SK-N-SH treated with all-trans-retinoic acid at 6 μM for 48 hours (cell line): ENCODE results near the gene CUL2.

Source experiments
- ATAC-seq: fragments of 200-7000 bp; cut with Tn5 transposase; 3 replicates; pipeline ENCODE4 v1.9.1; 2020; ENCODE audit warnings: mild to moderate bottlenecking, moderate library complexity
- ARNTL ChIP-seq: fragments of 450-650 bp; formaldehyde crosslinking; IDR thresholded peaks from 2 replicates; pipeline ENCODE4 v1.5.0; 2020; ENCODE audit warnings: low read depth, mild to moderate bottlenecking, moderate library complexity, borderline replicate concordance
- CREB5 ChIP-seq: fragments of 250-450 bp; sonication (Bioruptor Pico); IDR thresholded peaks from 2 replicates; pipeline ENCODE4 v1.5.1; 2020; ENCODE audit warnings: low read depth, mild to moderate bottlenecking, moderate library complexity
- CSDC2 ChIP-seq: fragments of 250-450 bp; sonication (Bioruptor Pico); IDR thresholded peaks from 2 replicates; pipeline ENCODE4 v1.5.0; 2020; ENCODE audit warnings: mild to moderate bottlenecking, moderate library complexity
- CSRNP3 ChIP-seq: fragments of 250-450 bp; sonication (Bioruptor Pico); IDR thresholded peaks from 2 replicates; pipeline ENCODE4 v1.5.1; 2021; ENCODE audit warnings: mild to moderate bottlenecking, moderate library complexity
- ISL1 ChIP-seq: fragments of 250-450 bp; sonication (Bioruptor Pico); IDR thresholded peaks from 2 replicates; pipeline ENCODE4 v2.1.2; 2022; ENCODE audit warnings: mild to moderate bottlenecking, moderate library complexity
- OSR1 ChIP-seq: fragments of 250-450 bp; sonication (Bioruptor Pico); IDR thresholded peaks from 2 replicates; pipeline ENCODE4 v1.8.0; 2022; ENCODE audit warnings: moderate library complexity, mild to moderate bottlenecking, inconsistent platforms
- PATZ1 ChIP-seq: fragments of 250-450 bp; sonication (Bioruptor Pico); IDR thresholded peaks from 2 replicates; pipeline ENCODE4 v1.8.0; 2020; ENCODE audit warnings: mild to moderate bottlenecking, moderate library complexity, borderline replicate concordance
- POU6F1 ChIP-seq: fragments of 250-450 bp; sonication (Bioruptor Pico); IDR thresholded peaks from 2 replicates; pipeline ENCODE4 v1.8.0; 2021; ENCODE audit warnings: low read depth, mild to moderate bottlenecking, moderate library complexity, borderline replicate concordance
- PPARA ChIP-seq: fragments of 250-450 bp; sonication (Bioruptor Pico); IDR thresholded peaks from 2 replicates; pipeline ENCODE4 v1.5.0; 2020; ENCODE audit warnings: mild to moderate bottlenecking, borderline replicate concordance
- RARB ChIP-seq: fragments of 250-450 bp; sonication (Bioruptor Pico); IDR thresholded peaks from 2 replicates; pipeline ENCODE4 v1.8.0; 2021; ENCODE audit warnings: mild to moderate bottlenecking, moderate library complexity
- SNAI2 ChIP-seq: fragments of 250-450 bp; sonication (Bioruptor Pico); IDR thresholded peaks from 2 replicates; pipeline ENCODE4 v1.5.0; 2020; ENCODE audit warnings: mild to moderate bottlenecking, moderate library complexity
- TCF4 ChIP-seq: fragments of 250-450 bp; sonication (Bioruptor Pico); IDR thresholded peaks from 2 replicates; pipeline ENCODE4 v1.8.0; 2021; ENCODE audit warnings: mild to moderate bottlenecking, moderate library complexity, borderline replicate concordance
- TOX ChIP-seq: fragments of 250-450 bp; sonication (Bioruptor Pico); IDR thresholded peaks from 2 replicates; pipeline ENCODE4 v1.8.0; 2021; ENCODE audit warnings: mild to moderate bottlenecking, moderate library complexity, borderline replicate concordance
- TSHZ2 ChIP-seq: fragments of 250-450 bp; sonication (Bioruptor Pico); IDR thresholded peaks from 2 replicates; pipeline ENCODE4 v1.5.0; 2020; ENCODE audit warnings: mild to moderate bottlenecking, moderate library complexity
- ZNF565 ChIP-seq: fragments of 450-650 bp; formaldehyde crosslinking; conservative IDR thresholded peaks from 2 replicates; pipeline ENCODE4 v1.5.0; 2020; ENCODE audit warnings: low read depth, mild to moderate bottlenecking, moderate library complexity
- ZNF8 ChIP-seq: fragments of 450-650 bp; formaldehyde crosslinking; IDR thresholded peaks from 2 replicates; pipeline ENCODE4 v1.5.0; 2020; ENCODE audit warnings: mild to moderate bottlenecking, moderate library complexity

The CUL2 gene

GRCh38 chr10:35112571-35112970, 22.4 kb upstream of the CUL2 start:
- ATAC-seq = no peak
- no peak for TF ChIP-seq CSDC2 (CRISPR knock-in tag)
- no peak for TF ChIP-seq ZNF8 (CRISPR knock-in tag)
- no peak for TF ChIP-seq OSR1
- no peak for TF ChIP-seq CREB5 (CRISPR knock-in tag)
- TF ChIP-seq SNAI2 (CRISPR knock-in tag) = no peak

GRCh38 chr10:35103882-35104281, 13.7 kb upstream of the CUL2 start:
- TF ChIP-seq TSHZ2 (CRISPR knock-in tag) = peak; percentile 37; the same call in 1 of the 2 replicates
- peak; percentile 93 for TF ChIP-seq TCF4 (CRISPR knock-in tag)
- TF ChIP-seq CSRNP3 (CRISPR knock-in tag) = no peak
- no peak for TF ChIP-seq ZNF565 (CRISPR knock-in tag)
- no peak for ATAC-seq

GRCh38 chr10:35097510-35097909, 7.4 kb upstream of the CUL2 start:
- no peak for ATAC-seq
- TF ChIP-seq TSHZ2 (CRISPR knock-in tag) (no peak), RARB (CRISPR knock-in tag) (no peak), PATZ1 (CRISPR knock-in tag) (no peak), CREB5 (CRISPR knock-in tag) (no peak), SNAI2 (CRISPR knock-in tag) (no peak), PPARA (CRISPR knock-in tag) (no peak), ARNTL (no peak), ZNF8 (CRISPR knock-in tag) (no peak), CSDC2 (CRISPR knock-in tag) (no peak), ISL1 (no peak), POU6F1 (CRISPR knock-in tag) (no peak), OSR1 (no peak), TOX (CRISPR knock-in tag) (no peak)
